Liver (tissue), 9 donors: ENCODE measurements around the gene LIX1L. TPM values are rescaled to one million over a fixed set of nuclear protein-coding genes. Genes with fewer than 3 reads are reported as not detected.

ENCODE experiments used
- DNase-seq: peaks from one replicate; pipeline ENCODE4 v3.0.0-alpha.2; 2017; ENCODE audit warnings: low spot score
- H3K27ac ChIP-seq, 2 donors: one replicate each; pipeline ENCODE4 v1.7.0; 2013; ENCODE audit warnings: inconsistent platforms in 2 of 2, low read length in 2 of 2, control low read depth in 1 of 2, low read depth in 1 of 2, mild to moderate bottlenecking in 1 of 2
- H3K27me3 ChIP-seq, 4 donors: one replicate each; pipeline versions ENCODE4 v1.6.1 to v1.7.0; 2013; ENCODE audit warnings: low read length in 3 of 4, inconsistent platforms in 1 of 4, mild to moderate bottlenecking in 1 of 4, moderate library complexity in 1 of 4; ENCODE audit not compliant: control insufficient read depth in 4 of 4, insufficient read depth in 4 of 4
- H3K36me3 ChIP-seq, 4 donors: one replicate each; pipeline versions ENCODE4 v1.6.1 to v1.7.0; 2013; ENCODE audit warnings: low read length in 3 of 4, mild to moderate bottlenecking in 3 of 4, low read depth in 1 of 4, moderate library complexity in 1 of 4; ENCODE audit not compliant: control insufficient read depth in 4 of 4, insufficient read depth in 3 of 4
- H3K4me1 ChIP-seq, 4 donors: one replicate each; pipeline versions ENCODE4 v1.6.1 to v1.7.0; 2013; ENCODE audit warnings: low read length in 3 of 4, mild to moderate bottlenecking in 3 of 4, moderate library complexity in 1 of 4; ENCODE audit not compliant: control insufficient read depth in 4 of 4, insufficient read depth in 4 of 4
- H3K4me3 ChIP-seq, 3 donors: one replicate each; pipeline versions ENCODE4 v1.6.1 to v1.7.0; 2013; ENCODE audit warnings: low read length in 3 of 3, control low read depth in 1 of 3, low read depth in 1 of 3, mild to moderate bottlenecking in 1 of 3
- H3K9ac ChIP-seq, 2 donors: one replicate each; pipeline ENCODE4 v1.7.0; 2013; ENCODE audit warnings: low read length in 2 of 2, mild to moderate bottlenecking in 2 of 2, moderate library complexity in 2 of 2, control low read depth in 1 of 2, low read depth in 1 of 2
- H3K9me3 ChIP-seq, 4 donors: one replicate each; pipeline versions ENCODE4 v1.6.1 to v1.7.0; 2013; ENCODE audit warnings: low read length in 3 of 4; ENCODE audit not compliant: control insufficient read depth in 4 of 4
- ATF3 ChIP-seq: IDR thresholded peaks from 2 replicates; pipeline ENCODE4 v1.6.1; 2016; ENCODE audit warnings: antibody characterized with exemption
- CTCF ChIP-seq: fragments of 150-350 bp; IDR thresholded peaks from 2 replicates; pipeline ENCODE4 v1.5.1; 2017; ENCODE audit warnings: improper control_type of control experiment, low read depth, low read length; ENCODE audit not compliant: missing input control
- EGR1 ChIP-seq, 2 donors: IDR thresholded peaks; 2 replicates each; pipeline ENCODE4 v1.6.1; 2016 to 2018; ENCODE audit warnings: antibody characterized with exemption in 2 of 2, low read depth in 2 of 2
- FOXA1 ChIP-seq: IDR thresholded peaks from 2 replicates; pipeline ENCODE4 v1.6.1; 2016; ENCODE audit warnings: antibody characterized with exemption
- FOXA2 ChIP-seq: IDR thresholded peaks from 2 replicates; pipeline ENCODE4 v1.6.1; 2016; ENCODE audit warnings: antibody characterized with exemption
- GABPA ChIP-seq, 2 donors: IDR thresholded peaks in 1 of 2; conservative IDR thresholded peaks in 1 of 2; 2 replicates each; pipeline ENCODE4 v1.6.1; 2016; ENCODE audit warnings: antibody characterized with exemption in 2 of 2, mild to moderate bottlenecking in 1 of 2, moderate library complexity in 1 of 2
- HNF4A ChIP-seq, 2 donors: conservative IDR thresholded peaks; 2 replicates each; pipeline ENCODE4 v1.6.1; 2016; ENCODE audit warnings: antibody characterized with exemption in 2 of 2, mild to moderate bottlenecking in 2 of 2
- HNF4G ChIP-seq: IDR thresholded peaks from 2 replicates; pipeline ENCODE4 v1.6.1; 2016; ENCODE audit warnings: antibody characterized with exemption
- JUND ChIP-seq, 2 donors: IDR thresholded peaks; 2 replicates each; pipeline ENCODE4 v1.6.1; 2016; ENCODE audit warnings: antibody characterized with exemption in 2 of 2
- MAX ChIP-seq: IDR thresholded peaks from 2 replicates; pipeline ENCODE4 v1.6.1; 2016; ENCODE audit warnings: antibody characterized with exemption
- NR2F2 ChIP-seq: IDR thresholded peaks from 2 replicates; pipeline ENCODE4 v1.6.1; 2016; ENCODE audit warnings: antibody characterized with exemption
- RAD21 ChIP-seq, 2 donors: IDR thresholded peaks; 2 replicates each; pipeline ENCODE4 v1.6.1; 2016; ENCODE audit warnings: antibody characterized with exemption in 2 of 2, mild to moderate bottlenecking in 2 of 2
- RXRA ChIP-seq, 2 donors: IDR thresholded peaks; 2 replicates each; pipeline ENCODE4 v1.6.1; 2017 to 2018; ENCODE audit warnings: antibody characterized with exemption in 2 of 2, mild to moderate bottlenecking in 1 of 2
- SP1 ChIP-seq: IDR thresholded peaks from 2 replicates; pipeline ENCODE4 v1.6.1; 2018; ENCODE audit warnings: antibody characterized with exemption, mild to moderate bottlenecking
- TAF1 ChIP-seq: conservative IDR thresholded peaks from 2 replicates; pipeline ENCODE4 v1.6.1; 2016; ENCODE audit warnings: antibody characterized with exemption, mild to moderate bottlenecking
- YY1 ChIP-seq: IDR thresholded peaks from 2 replicates; pipeline ENCODE4 v1.6.1; 2016; ENCODE audit warnings: antibody characterized with exemption, mild to moderate bottlenecking
- ZBTB33 ChIP-seq: IDR thresholded peaks from 2 replicates; pipeline ENCODE4 v1.6.1; 2016; ENCODE audit warnings: antibody characterized with exemption
- WGBS: extraction: QIAGEN DNeasy Blood & Tissue Kit; methylation state at CpG from one replicate; pipeline ENCODE4 v1.1.7; 2013; 5-methylcytosine and 5-hydroxymethylcytosine counted together
- polyA plus RNA-seq, 2 donors: library from polyadenylated mRNA; stranded (reverse) in 1 of 2; unstranded in 1 of 2; fragments of 200-250 nt in 1 of 2; fragments of >200 nt in 1 of 2; fragmentation: Nextera tagmentation in 1 of 2; extraction: Ambion mirVana in 1 of 2; gene quantifications; one replicate each; pipeline versions ENCODE4 v1.2.1 to v1.2.3, GENCODE V29; 2013 to 2015
- total RNA-seq, 2 donors: library from RNA; depleted of rRNA; stranded (reverse); fragments of >200 nt; gene quantifications; one replicate each; pipeline ENCODE4 v1.2.3, GENCODE V29; 2014
- TF ChIP-seq, protein P1 (sequence below): IDR thresholded peaks from 2 replicates; pipeline ENCODE4 v1.6.1; 2016; ENCODE audit warnings: antibody characterized with exemption, mild to moderate bottlenecking
- donor health status: healthy.
- donor health status: healthy.
- donor health status: healthy.
- donor health status: healthy.
- donor health status: healthy.

The LIX1L gene
- total and polyA plus RNA-seq, 4 donors = 4.6 to 8.6 (median 6.3) TPM

DNA sequence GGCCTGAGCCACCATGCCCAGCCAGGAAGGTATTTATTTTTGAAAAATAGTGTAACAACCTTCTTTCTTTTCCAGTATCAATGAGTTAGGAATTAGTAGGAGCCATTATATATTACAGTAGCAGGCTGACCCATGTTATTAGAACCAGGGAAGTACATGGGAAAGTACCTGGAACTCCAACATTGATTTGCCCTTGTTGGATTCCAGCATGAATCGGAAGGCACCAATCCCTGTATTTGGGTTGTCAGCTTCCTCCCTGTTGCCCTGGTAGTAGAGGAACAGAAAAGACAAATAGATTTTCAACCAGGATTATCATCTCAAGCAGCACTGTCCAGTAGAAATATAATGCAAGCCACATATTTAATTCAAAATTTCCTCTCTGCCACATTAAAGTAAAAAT is 20.4 kb downstream of the LIX1L start:
- TF ChIP-seq CTCF (no peak), YY1 (no peak), JUND (IDR thresholded peaks at IDR 0.05) (no peak), GABPA (IDR thresholded peaks at IDR 0.05 in 1 of 2, conservative IDR thresholded peaks at IDR 0.05 in 1 of 2) (no peak), EGR1 (IDR thresholded peaks at IDR 0.05; ENCODE audit: low read depth in 2 of 2) (no peak), ATF3 (no peak), TAF1 (no peak)
- Histone ChIP-seq H3K9ac (no peak overlapping the region), H3K9me3 (no peaks in the 10 kb centered on the region), H3K27me3 (no peaks in the 10 kb centered on the region), H3K4me1 (peaks cover 0 to 2% (median 0%) of the 10 kb centered on the region in 4 donors), H3K4me3 (no peak overlapping the region), H3K36me3 (peaks cover 2 to 17% (median 10%) of the 10 kb centered on the region in 4 donors), H3K27ac (no peak overlapping the region)
- no peak for DNase-seq
- WGBS = 67% methylated on average over 1 of the region's 1 CpG

GRCh38 chr1:145936247-145936646 is 21.6 kb downstream of the LIX1L start:
- Histone ChIP-seq H3K9ac (no peak overlapping the region), H3K9me3 (no peaks in the 10 kb centered on the region), H3K4me3 (no peak overlapping the region), H3K27ac (no peak overlapping the region), H3K4me1 (peaks cover 0 to 2% (median 0%) of the 10 kb centered on the region in 4 donors), H3K27me3 (no peaks in the 10 kb centered on the region), H3K36me3 (peaks cover 0 to 17% (median 8%) of the 10 kb centered on the region in 4 donors)
- no peak for DNase-seq
- 84% methylated on average over 8 of the region's 8 CpGs for WGBS
- TF ChIP-seq CTCF = no peak
- TF ChIP-seq RXRA (IDR thresholded peaks at IDR 0.05) = no peak
- no peak for TF ChIP-seq FOXA2
- no peak for TF ChIP-seq MAX
- TF ChIP-seq TAF1 = no peak
- no peak for TF ChIP-seq RAD21 (IDR thresholded peaks at IDR 0.05)
- TF ChIP-seq JUND (IDR thresholded peaks at IDR 0.05) = no peak
- TF ChIP-seq, protein P1, sequence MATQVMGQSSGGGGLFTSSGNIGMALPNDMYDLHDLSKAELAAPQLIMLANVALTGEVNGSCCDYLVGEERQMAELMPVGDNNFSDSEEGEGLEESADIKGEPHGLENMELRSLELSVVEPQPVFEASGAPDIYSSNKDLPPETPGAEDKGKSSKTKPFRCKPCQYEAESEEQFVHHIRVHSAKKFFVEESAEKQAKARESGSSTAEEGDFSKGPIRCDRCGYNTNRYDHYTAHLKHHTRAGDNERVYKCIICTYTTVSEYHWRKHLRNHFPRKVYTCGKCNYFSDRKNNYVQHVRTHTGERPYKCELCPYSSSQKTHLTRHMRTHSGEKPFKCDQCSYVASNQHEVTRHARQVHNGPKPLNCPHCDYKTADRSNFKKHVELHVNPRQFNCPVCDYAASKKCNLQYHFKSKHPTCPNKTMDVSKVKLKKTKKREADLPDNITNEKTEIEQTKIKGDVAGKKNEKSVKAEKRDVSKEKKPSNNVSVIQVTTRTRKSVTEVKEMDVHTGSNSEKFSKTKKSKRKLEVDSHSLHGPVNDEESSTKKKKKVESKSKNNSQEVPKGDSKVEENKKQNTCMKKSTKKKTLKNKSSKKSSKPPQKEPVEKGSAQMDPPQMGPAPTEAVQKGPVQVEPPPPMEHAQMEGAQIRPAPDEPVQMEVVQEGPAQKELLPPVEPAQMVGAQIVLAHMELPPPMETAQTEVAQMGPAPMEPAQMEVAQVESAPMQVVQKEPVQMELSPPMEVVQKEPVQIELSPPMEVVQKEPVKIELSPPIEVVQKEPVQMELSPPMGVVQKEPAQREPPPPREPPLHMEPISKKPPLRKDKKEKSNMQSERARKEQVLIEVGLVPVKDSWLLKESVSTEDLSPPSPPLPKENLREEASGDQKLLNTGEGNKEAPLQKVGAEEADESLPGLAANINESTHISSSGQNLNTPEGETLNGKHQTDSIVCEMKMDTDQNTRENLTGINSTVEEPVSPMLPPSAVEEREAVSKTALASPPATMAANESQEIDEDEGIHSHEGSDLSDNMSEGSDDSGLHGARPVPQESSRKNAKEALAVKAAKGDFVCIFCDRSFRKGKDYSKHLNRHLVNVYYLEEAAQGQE = no peak
- TF ChIP-seq NR2F2 = no peak
- TF ChIP-seq EGR1 (IDR thresholded peaks at IDR 0.05; ENCODE audit: low read depth in 2 of 2) = no peak
- TF ChIP-seq YY1 = no peak
- TF ChIP-seq ATF3 = no peak
- TF ChIP-seq HNF4A (conservative IDR thresholded peaks at IDR 0.05) = no peak
- TF ChIP-seq SP1 = no peak
- TF ChIP-seq FOXA1 = no peak
- TF ChIP-seq HNF4G = no peak
- no peak for TF ChIP-seq GABPA (IDR thresholded peaks at IDR 0.05 in 1 of 2, conservative IDR thresholded peaks at IDR 0.05 in 1 of 2)
- TF ChIP-seq ZBTB33 = no peak
